SKM-1 (cell line): ENCODE results near the gene KCNT1.
A peak's percentile ranks its signal among the peaks of the same experiment; 100 is the strongest.

Experiments
- DNase-seq: peaks from one replicate; lab custom pipeline; 2025; ENCODE audit not compliant: unreplicated experiment; lab: John Stamatoyannopoulos, UW

Gene KCNT1

DNA sequence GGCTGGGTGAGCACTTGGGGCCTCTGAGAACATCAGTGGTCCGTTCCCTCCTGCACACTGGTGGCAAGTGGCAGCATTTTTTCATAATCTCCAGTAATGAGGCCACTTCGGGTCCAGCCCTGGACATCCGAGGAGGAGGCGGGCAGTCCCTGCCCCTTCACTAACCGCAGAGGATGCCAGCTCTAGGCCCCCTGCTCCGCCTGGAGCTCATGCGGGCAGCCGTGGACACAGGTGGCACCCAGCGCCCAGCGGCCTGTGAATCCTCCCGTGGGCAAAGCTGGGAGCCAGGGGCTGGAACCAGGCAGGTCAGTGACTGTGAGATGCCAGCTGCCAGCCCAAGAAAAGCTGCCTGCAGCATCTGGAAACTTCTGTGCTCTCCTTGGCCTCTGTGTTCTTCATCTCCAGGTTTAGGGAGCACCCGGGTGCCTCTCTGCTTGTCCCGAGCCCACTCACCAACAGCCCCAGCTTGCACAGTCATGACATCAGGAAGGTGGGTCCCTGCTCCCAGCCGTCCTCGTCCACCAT, 92.4 kb downstream of the KCNT1 start:
- DNase-seq, result no peak

DNA sequence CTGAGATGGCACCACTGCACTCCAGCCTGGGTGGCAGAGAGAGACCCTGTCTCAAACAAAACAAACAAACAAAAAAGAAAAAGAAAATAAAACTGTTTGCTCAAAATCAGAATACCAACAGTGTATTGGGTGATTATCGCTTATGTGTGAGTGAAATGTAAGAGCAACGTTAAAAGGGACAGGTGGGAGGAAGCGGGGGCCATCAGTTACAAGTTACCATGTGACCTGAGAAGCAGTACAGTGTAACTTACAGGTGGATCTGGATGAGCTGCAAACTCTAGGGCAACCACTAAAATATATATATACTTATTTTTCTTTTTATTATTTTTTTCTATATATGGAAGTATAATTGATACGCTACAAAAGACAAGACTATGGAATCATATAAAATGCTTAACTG, 93.4 kb downstream of the KCNT1 start:
- no peak for DNase-seq

DNA sequence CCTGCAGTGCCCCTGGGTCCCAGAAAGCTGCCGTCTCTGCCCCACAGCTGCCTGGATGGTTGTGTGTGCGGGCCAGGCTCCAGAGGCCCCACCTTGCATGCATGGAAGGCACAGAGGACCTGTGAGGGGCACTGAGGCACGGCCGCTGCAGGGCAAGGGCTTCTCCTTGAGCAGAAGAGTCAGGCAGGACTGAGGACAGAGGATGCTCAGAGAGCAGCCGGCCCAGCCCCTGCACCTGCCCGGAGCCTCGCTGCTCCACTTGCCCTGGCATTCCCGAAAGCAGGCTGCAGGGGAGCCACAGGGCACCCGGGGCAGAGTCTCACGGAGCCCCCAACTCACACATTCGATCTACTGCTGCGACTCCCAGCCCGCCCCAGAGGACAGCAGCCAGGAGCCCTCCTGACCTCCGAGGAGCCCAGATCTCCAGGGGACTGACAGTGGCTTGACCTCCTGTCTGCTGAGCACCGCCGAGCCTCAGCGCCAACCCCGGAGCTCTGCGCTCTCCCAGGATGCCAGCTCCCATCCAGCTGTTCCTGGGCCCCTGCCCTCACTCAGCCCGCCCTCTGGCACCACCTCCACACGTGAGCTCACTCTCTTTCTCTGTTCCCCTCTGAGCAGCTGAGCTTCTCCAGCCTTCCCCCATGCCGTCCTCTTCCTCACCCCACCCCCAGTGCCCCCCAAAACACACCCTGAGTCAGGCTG, 95.0 kb downstream of the KCNT1 start:
- DNase-seq, result no peak

DNA sequence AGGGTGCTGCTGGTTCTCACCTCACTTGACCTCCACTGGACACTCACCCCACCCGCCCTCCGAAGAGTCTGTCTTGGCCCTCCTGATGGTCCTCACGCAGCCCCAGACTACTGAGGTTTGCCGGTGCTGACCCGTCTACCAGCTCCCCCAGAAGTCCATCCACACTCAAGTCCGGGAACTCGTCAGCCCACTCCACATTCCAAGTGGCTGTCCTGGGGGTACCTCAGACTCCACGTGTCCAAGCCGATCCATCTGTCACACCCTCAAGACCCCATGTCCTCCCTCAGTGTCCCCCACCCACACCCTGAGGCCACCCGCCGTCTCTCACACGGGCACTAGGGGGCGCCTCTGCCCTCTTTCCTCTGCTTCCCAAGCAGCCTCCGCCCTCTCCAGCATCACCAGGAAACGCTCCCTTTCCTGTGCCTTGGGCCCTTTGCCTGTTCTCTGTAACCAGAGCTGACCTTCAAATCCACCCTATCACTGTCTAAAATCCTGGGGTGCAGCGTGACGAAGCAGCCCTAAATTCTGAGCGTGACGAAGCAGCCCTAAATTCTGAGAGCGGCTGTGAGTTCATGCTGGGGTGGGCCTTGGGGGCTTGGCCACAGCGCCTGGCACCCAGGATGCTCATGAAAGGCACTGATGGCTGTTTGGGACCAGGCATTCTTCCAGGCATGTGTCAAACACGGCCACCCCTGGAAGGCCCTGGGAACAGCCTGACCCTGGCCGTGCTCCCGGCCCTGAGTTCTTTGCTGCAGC, 95.7 kb downstream of the KCNT1 start:
- peak; percentile 10 for DNase-seq

DNA sequence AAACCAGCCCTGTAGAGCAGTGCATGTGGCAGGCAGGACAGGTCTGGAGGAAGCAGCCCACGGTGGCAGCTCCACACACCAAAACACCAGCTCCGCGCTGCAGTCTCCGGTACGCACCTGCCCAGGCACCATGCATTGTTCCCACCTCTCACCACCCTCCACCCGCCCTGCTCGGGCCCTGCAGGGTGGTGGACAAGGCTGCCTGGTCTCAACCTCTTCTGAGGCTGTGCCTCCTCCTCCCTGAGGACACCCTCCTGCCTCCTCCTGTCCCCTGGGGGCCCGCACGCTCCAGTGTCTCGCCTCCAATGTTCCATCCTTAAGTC, 96.2 kb downstream of the KCNT1 start:
- no peak for DNase-seq

DNA sequence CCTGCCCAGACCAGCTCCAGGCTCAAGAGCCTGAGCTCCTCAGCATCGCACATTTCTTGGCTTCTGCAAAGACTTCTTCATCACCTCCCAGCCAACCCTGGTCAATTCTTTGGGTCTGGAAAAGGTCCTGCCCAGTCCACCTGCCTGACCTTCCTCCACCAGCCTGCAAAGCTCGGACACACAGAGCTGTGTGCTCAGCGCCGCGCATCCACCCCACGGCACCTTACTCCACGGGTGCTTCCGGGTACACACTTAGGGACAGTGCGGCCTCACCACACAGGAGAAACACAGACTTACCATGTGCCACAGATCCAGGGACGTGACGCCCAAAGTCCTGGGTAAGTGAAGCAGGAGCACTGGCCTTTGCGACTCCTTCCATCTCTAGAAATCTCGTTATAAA, 97.3 kb downstream of the KCNT1 start:
- DNase-seq, result no peak

DNA sequence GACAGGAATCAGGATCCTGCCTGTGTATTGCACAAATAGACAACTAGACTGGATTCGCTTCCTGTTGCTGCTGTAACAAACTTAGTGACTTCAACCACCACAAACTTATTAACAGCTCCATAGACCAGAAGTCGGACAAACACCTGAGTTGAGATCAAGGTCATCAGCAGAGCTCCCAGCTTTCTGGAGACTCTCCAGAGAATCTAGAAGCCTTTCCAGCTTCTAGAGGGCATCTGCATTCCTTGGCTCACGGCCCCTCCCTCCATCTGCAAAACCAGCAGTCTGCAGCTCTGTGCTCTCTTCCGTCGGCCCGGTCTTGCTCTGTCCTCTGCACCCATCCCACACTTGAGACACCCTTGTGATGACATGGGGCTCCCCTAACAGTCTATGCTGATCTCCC, 99.1 kb downstream of the KCNT1 start:
- DNase-seq, result no peak

DNA sequence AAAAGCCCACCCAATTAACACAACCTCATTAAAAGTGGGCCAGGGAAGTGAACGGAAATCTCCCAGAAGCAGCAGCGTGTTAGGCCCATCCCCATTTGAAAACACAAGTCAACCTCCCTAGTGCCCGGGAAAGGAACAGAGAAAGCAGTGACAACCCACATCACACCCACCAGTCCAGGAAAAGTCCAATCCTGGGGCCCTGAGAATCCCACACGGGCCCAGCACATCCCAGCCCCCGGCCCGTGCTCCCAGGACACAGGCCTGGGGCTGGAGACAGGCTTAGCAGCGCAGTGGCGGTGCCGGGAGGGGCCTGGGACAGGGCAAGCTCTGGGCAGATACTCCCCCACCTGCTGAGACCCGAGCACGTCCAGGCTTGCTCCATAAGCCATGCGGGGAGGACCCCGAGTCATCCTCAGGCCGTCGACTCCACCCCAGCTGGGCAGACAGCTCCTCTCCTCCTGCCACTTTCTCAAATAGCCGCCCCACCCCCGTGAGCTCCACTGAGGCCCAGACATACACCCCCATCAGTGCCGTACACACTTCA, 101.0 kb downstream of the KCNT1 start:
- DNase-seq, result no peak

DNA sequence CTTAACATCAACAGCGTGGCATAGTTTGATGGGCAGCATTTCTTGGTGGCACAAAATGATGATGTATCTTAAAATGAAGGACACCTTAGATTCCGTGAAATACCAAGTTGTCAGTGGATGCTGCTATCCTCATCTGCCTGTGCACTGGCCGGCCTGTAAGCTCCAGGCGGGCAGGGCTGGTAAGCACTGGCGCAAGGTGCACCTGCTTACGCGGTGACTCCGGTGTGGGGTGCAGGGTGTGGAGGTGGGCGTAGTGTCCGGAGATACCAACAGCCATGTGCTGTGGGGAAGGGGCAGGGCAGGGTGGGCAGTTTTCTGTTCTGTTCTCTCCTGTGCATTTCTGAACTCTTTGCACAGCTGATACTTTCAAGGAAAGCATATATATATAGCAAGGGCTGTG, 101.5 kb downstream of the KCNT1 start:
- no peak for DNase-seq

DNA sequence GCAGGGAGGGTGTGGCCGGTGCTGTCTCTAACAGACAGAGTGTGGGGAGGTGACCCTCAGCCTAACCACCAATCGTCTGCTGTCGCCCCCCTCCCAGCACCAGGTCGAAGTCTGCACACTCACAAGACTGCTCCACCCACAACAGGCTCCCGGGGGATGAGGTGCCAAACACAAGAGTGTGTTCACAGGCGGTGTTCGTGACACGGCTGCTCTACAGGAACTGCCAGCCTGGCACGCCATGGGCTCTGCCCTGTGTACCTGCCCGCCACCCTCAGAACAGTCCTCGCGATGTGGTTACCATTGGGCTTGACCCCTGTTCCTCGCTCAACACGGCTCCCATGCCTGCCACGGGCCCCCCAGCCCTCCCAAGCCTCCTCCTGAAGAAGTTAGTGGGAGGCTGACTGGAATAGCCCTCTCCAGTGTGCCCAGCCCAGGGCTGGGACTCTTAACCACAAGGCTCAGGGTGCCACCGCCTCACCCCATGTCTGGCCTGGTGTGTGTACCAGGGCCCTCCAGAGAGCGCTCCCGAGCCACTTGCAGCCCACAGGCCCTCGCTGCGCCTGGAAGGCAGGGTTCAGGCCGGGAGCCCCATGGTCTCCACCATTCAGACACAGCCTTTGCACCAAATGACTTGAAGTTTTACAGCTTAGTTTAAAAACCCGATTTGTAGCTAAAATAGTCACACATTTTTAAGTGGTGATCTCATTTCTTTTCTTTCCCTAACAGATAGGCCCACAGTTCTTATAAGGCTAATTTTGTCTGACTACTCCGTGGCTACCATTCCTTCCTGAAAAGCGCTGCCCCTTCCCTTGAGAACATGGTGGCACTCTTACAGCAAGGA, 102.8 kb downstream of the KCNT1 start:
- DNase-seq, result no peak

DNA sequence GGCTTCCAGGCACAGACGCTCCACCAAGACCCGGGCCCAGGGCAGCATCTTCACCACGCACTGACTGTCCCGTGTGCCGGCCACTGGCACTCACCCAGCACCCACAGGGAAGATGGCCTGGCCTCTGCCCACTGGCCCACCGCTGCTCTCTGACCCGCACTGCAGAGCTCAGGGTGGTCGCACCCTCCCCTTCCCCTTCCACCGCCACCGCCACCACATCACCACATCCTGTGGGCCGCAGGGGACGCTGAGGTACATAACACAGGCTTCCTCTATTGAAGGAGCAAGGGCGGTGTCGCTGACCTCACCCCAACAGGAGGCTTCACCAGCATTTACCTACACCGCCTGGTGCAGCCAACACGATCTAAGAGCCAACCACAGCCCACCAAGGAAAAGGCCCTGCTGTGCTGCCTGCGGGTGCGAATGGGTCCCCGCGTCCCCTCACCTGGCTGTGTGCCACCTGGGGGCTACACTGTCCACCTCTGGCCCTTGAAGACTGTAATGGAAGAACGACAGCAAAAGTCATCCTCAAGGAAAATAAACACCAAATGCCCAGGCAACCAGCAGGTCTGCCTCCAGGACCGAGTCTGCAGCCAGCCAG, 103.5 kb downstream of the KCNT1 start:
- DNase-seq, result no peak

DNA sequence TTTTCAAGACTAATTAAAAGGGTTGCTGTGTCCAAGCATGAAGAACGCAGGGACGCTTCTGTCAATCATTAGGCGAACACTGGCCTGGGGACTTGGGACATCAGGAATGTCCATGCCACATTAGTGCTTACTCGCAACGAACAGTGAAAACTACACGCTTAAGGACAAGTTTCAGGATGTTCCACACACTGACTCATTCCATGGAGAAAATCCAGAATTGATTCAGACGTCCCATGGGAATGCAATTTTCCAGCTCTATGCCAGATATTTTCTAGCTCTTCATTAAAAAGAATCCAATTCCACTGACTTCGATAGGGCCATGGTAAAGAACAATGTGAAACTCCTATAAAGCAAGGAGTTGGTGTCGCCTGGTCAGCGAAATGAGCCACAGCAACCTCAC, 107.2 kb downstream of the KCNT1 start:
- DNase-seq, result no peak

DNA sequence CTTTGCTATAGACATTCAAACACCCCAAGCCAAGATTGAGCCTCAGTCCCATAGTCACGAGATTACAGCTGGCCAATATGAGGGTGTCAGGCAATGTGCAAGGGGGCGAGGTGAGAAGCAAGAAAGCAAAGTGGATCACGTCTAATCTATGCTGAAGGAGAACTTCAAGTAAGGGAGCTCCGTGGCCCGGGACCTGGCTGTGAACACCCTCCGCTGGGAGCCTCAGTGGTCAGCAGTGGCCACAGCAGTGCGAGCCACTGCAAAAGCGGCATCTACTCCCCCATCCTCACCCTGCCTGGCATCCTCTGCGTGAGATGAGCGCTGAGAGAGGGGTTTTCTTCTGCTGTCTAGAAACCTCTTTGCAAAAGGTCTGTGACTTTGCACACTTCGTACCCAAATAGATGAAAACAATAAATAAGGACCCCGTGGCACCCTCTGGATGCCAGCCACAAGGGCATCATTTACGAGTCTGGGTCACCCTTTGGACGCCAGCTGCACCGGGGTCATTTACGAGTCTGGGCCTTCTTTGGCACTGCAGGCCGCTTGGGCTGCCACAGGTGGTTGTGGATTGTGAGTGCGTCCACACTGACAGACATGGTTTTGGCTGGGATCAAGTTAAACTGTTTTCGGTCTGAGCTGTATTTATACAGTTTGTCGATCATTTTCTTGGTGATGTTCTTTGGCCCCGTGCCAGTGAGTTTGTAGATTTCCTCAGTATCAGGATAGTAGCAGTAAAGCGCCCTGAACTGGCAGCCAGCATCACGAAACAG, 109.0 kb downstream of the KCNT1 start:
- DNase-seq, result no peak

DNA sequence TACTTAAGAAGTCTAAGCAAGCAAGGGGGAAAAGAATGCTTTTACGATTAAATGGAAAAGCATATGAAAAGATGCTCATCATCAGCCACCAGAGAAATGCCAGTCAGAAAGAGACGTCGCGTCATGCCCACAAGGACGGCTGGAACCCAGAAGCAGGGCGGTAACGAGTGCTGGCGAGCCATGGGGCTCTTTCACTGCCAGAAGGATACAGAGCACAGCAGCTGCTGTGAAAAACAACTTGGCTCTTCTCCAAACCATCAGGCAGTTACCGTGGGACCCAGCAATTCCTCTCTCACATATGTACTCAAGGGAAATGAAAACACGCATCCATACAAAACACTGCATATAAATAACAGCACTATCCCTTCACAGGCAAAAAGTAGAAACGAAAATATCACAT, 109.8 kb downstream of the KCNT1 start:
- DNase-seq, result no peak

DNA sequence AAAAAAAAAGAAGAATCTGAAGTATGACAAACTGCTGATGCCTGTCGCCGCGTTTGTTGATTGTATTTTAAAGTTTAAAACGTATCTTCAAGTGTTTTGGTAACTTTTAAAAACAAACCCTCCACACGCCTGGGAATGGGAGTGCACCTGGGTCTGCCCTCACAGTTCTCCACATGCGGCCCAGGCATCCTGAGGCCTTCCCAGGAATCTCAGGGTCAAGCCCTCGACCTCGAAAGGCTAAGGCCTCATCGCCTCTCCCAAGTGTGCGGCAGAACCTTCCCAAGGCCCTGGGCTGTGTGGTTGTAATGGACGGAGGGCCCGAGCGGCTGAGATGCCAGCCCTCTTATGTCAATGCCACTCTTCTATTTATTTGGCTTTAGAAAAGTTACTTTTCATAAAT, 111.0 kb downstream of the KCNT1 start:
- DNase-seq, result no peak

DNA sequence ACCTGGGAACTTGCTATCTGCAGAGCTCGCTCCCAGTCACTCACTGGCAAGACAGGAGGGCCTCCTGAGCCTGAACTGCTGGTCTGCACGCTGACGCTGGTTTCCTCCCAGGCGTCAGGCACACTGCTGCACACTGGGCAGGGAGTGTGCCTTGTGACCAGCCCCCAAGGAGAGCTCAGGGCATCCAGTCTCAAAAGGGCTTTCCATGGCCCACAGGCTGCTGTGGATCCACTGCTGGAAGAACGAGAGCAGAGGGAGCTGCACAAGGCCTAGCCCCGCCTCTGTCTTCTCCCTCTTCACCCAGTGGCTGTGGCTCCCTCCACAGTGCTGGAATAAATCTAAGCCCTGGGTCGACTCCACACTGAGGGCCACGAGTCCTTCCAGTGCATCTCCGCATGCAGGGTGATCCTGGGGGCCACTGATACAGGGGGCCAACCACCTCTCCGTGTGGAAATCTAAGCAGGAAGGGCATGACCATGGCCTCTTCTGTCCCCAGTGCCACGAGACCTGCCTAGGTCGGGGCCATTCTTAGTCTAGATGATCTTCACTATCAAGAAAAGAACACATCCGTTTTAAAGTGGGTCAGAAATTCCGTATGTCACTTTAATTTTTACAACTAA, 111.8 kb downstream of the KCNT1 start:
- no peak for DNase-seq

DNA sequence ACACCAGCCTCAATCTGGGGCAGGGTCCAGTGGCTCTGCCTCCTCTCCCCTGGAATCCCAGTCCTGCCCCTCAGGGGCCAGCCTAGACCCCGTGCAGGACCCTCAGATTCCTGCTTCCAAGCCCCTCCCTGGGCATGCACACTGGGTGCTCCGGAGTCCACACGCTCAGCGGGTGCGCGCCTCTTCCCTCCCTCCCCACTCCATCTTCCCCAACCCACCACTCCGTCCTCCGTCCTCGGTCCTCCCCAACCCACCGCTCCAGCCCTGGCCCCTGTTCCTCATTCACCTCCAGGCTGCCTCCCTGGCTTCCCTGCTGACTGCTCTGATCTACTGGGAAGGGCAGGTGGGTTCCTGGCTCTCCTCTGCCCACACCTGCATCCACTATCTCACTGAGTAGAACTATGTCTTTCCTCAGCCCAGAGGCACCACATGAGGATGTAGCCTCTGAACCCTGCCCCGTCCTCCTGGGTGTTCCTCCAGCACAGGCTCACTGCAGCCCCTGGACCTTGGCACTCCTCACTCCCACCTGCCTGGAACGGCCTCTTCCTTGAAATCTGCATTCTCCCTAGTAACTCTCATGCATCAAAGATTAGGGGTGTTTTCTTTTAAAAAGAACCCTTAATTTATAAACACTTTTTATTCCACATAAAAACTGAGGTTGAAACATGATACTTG, 112.6 kb downstream of the KCNT1 start:
- DNase-seq, result no peak

DNA sequence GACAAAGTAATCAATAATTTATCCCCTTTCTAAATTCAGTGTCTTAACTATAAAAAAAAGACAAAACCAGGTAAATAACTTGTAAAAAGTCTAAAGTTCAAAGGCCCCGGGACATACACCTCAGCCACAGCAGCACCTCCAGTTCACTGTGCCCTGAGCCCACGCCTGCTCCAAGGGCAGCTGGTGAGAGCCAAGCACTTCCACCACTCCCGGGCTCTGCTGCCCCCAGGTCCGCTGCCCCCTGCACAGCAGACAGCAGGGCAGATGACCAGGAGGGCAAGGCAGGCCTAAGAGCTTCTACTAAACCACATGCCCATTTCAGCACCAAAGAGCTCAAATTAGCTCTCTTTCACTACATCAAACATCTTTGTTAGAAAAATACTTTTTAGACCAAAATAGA, 113.4 kb downstream of the KCNT1 start:
- no peak for DNase-seq
